GM12892 (cell line): Measurements from ENCODE around the gene CFAP52.
"Not testable (repeated sequence)": the region's sequence is repeated elsewhere in the genome, so short reads cannot be mapped to it uniquely, and the experiment has no call there.

Experiments used
- DNase-seq: peaks from one replicate; pipeline ENCODE4 v3.0.0; 2011; ENCODE audit not compliant: insufficient read length
- FAIRE-seq: peaks from 2 replicates; lab custom pipeline; 2011; peaks lifted over from hg19 to GRCh38; lab: Jason Lieb, UNC
- POLR2A ChIP-seq: IDR thresholded peaks from 2 replicates; pipeline ENCODE4 v1.6.1; 2011; ENCODE audit warnings: low read depth, low read length, control low read depth
- POLR2AphosphoS5 ChIP-seq: IDR thresholded peaks from 2 replicates; pipeline ENCODE4 v1.6.1; 2011; ENCODE audit warnings: low read depth, low read length, control low read depth
- TAF1 ChIP-seq: IDR thresholded peaks from 2 replicates; pipeline ENCODE4 v1.6.1; 2011; ENCODE audit warnings: low read depth, mild to moderate bottlenecking, control low read depth, low read length, borderline replicate concordance

CFAP52 gene

DNA sequence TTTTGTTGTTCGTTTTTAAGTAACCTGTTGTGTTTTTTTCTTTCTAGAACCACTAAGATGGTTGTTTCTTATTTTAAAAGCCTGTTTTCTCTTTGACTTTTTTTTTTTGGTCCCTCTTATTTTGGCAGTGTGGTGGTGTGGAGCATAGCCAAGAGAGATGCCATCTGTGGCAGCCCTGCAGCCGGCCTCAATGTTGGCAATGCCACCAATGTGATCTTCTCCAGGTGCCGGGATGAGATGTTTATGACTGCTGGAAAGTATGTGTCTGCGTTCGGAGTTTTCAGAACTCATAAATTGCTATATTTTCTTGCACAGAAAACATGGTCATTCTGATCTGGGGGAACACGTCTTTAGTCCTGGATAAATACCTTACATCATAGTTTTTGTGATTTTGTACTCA, 17.6 kb downstream of the CFAP52 start:
- TF ChIP-seq POLR2A, result no peak
- TF ChIP-seq TAF1, result no peak

DNA sequence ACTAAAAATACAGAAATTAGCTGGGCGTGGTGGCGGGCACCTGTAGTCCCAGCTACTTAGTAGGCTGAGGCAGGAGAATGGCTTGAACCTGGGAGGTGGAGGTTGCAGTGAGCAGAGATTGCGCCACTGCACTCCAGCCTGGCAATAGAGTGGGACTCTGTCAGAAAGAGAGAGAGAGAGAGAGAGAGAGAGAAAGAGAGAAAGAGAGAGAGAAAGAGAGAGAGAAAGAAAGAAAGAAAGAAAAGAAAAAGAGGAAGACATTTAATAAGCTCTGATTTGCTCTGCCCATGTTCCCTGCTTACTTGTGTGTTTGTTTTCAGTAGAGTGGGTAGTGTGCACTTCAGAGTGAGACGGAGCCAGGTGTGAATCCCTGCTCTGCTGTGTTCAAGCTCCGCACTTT, 21.2 kb downstream of the CFAP52 start:
- not testable (repeated sequence) for FAIRE-seq, DNase-seq

More for the DNA sequence above, 17.6 kb downstream of the CFAP52 start:
- FAIRE-seq (no peak), DNase-seq (no peak)

DNA sequence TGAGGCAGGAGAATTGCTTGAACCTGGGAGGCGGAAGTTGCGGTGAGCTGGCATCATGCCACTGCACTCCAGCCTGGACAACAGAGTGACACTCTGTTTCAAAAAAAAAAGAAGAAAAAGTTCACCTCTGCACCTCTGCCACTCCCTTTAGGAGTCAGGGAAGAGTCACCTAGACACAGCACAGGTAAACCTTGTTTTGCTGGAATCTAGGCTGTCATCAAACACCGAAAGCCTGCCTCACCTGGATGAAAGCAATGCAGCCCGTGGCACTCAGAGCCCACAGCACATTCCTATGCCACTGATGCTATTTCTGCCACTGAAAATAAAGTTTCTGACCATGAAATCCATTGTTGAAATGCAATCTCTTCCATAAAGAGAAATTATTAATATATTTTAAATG, 22.2 kb downstream of the CFAP52 start:
- FAIRE-seq, result no peak
- TF ChIP-seq POLR2AphosphoS5 (no peak), TAF1 (no peak), POLR2A (no peak)

DNA sequence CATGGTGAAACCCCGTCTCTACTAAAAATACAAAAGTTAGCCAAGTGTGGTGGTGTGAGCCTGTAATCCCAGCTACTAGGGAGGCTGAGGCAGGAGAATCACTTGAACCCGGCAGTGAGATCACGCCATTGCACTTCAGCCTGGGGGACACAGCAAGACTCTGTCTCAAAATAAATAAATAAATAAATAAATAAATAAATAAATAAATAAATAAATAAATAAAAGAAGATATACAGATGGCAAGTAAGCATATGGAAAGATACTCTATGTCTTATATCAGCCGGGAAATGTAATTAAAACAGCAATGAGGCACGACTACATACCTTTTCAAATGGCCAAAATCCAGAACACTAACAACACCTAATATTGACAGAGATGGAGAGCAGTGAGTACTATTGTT, 28.1 kb downstream of the CFAP52 start:
- not testable (repeated sequence) for FAIRE-seq, DNase-seq

More for the DNA sequence above, 22.2 kb downstream of the CFAP52 start:
- no peak for DNase-seq

DNA sequence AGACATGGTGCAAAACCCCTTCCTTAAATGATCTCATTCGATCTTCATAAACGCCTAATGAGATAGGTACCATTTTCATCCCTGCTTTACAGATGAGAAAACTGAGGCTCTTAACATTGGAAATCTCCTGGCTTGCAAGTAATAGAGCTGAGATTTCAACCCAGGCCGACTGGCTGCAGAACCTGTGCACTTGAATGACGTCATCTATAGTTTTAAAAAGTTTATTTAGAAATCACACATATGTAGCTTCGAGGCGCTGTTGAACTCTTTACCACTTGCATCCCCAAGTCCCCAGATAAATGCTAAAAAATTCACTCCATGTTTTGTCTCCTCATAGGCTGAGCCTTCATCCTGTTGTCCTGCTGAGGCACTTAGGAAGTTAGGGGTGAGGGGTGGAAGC, 30.0 kb downstream of the CFAP52 start:
- DNase-seq (no peak), FAIRE-seq (no peak)
- no peak for TF ChIP-seq POLR2A
- no peak for TF ChIP-seq POLR2AphosphoS5
- no peak for TF ChIP-seq TAF1

DNA sequence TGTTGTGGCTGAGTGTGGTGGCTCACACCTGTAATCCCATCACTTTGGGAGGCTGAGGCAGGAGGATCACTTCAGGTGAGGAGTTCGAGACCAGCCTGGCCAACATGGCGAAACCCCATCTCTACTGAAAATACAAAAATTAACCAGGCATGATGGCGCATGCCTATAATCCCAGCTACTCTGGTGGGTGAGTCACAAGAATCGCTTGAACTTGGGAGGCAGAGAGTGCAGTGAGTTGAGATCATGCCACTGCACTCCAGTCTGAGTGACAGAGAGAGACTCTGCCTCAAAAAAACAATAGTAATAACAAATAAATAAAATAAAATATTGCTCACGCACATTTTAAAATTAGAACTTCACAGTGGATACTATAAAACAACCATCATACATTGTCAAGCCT, 30.6 kb downstream of the CFAP52 start:
- DNase-seq, FAIRE-seq: not testable (repeated sequence)

DNA sequence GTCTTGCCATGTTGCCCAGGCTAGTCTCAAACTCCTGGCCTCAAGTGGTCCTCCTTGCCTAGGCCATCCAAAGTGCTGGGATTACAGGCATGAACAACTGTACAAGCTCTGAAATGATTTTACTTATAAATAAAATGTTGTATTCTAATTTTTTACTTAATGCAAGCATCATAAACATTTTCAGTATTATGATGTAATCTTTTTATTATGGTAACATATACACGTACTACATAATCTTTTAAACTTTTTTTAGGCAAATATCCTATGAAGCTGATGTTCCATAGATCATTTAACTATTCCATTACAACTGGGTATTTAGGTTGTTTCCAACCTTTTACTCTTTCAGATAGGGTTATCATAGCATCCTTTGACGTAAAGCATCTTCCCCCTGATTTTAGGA, 35.1 kb downstream of the CFAP52 start:
- TF ChIP-seq POLR2AphosphoS5 (no peak), TAF1 (no peak), POLR2A (no peak)
- DNase-seq, result no peak
- FAIRE-seq, result no peak

DNA sequence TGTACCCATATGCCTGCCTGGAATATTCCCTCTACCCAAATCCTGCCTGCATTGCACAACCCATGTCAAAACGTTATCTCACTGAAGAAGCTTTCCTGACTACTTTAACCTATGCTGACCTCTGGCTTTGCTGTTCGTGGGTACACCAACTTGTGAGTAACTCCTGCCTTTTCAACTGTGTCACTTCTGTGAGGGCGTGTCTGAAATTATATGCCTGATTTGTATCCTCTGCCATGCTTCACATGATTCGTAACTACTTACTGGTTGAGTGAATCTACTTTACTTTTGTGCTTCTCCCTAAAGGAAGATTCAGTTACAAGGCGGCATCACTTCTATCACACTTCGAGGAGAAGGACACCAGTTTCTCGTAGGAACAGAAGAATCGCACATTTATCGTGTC, 35.6 kb downstream of the CFAP52 start:
- FAIRE-seq (no peak), DNase-seq (no peak)
- TF ChIP-seq TAF1, result no peak
- no peak for TF ChIP-seq POLR2AphosphoS5
- TF ChIP-seq POLR2A, result no peak

DNA sequence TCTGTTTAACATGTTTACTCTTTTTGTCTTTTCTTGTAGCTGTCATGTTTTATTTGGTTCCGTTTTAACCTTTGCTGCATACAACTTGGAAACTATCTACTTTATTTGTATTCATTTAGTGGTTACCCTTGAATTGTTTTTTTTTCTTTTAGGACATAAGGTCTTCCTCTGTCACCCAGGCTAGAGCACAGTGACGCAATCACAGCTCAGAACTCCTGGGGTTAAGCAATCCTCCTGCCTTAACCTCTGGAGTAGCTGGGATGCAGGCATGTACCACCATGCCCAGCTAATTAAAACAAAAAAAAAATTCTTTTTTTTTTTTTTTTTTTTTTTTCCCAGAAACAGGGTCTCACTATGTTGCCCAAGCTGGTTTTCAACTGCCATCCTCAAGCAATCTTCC, 39.0 kb downstream of the CFAP52 start:
- DNase-seq (no peak), FAIRE-seq (no peak)
- TF ChIP-seq POLR2A, result no peak
- no peak for TF ChIP-seq TAF1
- TF ChIP-seq POLR2AphosphoS5, result no peak

DNA sequence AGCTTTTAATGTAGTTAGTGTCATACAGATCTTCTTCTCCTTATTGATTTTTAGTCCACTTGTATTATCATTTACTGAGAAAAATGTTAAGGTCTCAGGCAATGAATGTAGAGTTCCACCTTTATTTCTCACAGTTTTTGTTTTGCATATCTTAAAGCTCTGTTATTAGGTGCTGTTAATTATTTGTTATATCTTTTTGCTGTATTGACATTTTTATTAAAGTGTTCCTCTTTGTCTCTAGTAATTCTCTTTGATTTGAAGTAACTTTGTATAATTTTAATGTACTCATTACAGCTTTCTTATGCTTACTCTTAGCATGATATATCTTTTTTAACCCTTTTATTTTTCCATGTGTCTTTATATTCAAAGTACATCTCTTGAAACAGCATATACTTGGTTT, 46.5 kb downstream of the CFAP52 start:
- TF ChIP-seq POLR2A (no peak), TAF1 (no peak), POLR2AphosphoS5 (no peak)
- DNase-seq, result no peak
- no peak for FAIRE-seq

DNA sequence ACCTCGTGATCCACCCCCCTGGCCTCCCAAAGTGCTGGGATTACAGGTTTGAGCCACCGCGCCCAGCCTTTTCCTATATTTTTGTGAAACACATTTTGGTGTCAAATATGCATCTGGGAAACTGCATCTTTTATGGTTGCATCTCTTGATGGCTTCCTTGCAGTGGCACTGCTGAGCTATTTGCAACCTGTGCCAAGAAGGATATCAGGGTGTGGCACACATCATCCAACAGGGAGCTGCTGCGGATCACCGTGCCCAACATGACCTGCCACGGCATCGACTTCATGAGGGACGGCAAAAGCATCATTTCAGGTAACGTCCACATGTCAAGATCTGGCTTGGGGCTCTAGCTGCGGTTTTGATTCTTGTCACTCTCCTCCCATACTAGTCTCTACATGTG, 52.1 kb downstream of the CFAP52 start:
- DNase-seq, result no peak
- no peak for FAIRE-seq
- no peak for TF ChIP-seq TAF1
- no peak for TF ChIP-seq POLR2AphosphoS5
- TF ChIP-seq POLR2A, result no peak

DNA sequence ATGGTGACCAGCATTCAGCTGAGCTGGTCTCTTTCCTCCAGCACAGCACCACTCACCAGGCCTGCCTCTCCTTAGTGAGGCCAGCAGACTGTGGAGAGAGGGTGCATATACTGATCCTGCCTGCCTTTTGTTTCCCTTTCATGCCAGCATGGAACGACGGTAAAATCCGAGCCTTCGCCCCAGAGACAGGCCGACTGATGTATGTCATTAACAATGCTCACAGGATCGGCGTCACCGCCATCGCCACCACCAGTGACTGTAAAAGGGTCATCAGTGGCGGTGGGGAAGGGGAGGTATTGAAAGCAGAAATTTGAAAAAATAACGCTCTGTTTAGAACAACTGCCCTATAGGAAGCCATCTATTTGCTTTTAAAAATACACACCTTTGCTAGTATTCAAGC, 56.3 kb downstream of the CFAP52 start:
- no peak for TF ChIP-seq POLR2A
- no peak for TF ChIP-seq TAF1
- TF ChIP-seq POLR2AphosphoS5, result no peak
- no peak for DNase-seq
- FAIRE-seq, result no peak

DNA sequence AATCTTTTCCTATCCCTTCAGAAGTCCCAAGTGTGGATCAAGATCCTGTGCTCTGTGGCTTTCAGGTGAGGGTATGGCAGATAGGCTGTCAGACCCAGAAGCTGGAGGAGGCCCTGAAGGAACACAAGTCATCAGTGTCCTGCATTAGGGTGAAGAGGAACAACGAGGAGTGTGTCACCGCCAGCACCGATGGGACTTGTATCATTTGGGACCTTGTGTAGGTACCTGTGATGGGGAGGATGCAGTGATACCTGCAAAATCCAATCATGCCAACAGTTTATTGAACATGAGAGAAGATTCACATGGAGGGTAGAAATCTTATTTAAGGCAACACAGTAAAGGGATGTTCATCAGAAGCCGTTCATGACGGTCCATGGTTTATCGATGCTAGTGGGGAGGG, 58.9 kb downstream of the CFAP52 start:
- TF ChIP-seq TAF1, result no peak
- TF ChIP-seq POLR2A, result no peak
- no peak for TF ChIP-seq POLR2AphosphoS5
- DNase-seq, result no peak
- FAIRE-seq, result no peak

DNA sequence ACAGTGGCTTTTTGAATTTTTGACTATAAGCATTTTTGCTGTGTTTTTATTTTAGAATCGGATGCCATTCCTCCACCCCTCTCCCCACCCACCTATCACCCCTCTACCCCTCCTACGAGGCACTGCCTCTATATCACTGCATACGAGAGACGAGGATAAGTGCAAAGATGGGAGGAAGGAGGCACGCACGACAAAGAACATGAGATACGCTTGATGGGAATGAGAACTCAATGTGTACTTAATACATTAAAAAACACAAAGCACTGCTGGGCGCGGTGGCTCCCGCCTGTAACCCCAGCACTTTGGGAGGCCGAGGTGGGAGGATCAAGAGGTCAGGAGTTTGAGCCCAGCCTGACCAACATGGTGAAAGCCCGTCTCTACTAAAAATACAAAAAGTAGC, 60.1 kb downstream of the CFAP52 start:
- DNase-seq (no peak), FAIRE-seq (no peak)
- TF ChIP-seq POLR2A, result no peak
- no peak for TF ChIP-seq POLR2AphosphoS5
- no peak for TF ChIP-seq TAF1

DNA sequence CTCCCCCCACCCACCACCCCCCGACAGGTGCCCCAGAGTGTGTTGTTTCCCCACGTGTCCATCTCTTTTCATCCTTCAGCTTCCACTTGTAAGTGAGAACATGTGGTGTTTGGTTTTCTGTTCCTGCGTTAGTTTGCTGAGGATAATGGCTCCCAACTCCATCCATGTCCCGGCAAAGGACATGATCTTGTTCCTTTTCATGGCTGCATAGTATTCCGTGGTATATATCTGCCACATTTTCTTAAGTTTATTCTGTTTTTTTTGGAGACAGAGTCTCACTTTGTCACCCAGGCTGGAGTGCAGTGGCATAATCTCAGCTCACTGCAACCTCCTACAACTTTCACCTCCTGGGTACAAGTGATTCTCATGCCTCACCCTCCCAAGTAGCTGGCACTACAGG, 63.9 kb downstream of the CFAP52 start:
- DNase-seq, FAIRE-seq: not testable (repeated sequence)
